Measurements from ENCODE around the gene SPATS2.

DNA sequence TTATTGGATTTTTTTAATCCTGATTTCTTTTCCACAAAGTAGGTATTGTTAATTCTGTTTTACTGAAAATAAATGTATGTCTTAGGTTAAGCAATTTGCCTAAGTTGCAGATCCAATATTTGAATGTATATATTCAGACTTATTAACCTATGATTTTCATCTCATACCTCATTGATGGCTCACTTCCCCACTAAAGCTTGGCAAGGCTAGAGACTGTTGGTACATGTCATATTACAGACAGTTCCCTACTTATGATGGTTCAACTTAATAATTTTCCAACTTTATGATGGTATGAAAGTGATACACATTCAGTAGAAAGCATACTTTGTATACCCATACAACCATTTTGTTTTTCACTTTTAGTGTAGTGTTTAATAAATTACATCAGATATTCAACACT is 138.4 kb downstream of the SPATS2 start:
- TF ChIP-seq POLR2AphosphoS5 (IDR thresholded peaks at IDR 0.05; ENCODE audit: low read depth, low read length): no peak
- no peak for TF ChIP-seq SIN3A (IDR thresholded peaks at IDR 0.05; ENCODE audit: borderline replicate concordance, insufficient read depth, low read depth, low read length)
- TF ChIP-seq, protein P1, sequence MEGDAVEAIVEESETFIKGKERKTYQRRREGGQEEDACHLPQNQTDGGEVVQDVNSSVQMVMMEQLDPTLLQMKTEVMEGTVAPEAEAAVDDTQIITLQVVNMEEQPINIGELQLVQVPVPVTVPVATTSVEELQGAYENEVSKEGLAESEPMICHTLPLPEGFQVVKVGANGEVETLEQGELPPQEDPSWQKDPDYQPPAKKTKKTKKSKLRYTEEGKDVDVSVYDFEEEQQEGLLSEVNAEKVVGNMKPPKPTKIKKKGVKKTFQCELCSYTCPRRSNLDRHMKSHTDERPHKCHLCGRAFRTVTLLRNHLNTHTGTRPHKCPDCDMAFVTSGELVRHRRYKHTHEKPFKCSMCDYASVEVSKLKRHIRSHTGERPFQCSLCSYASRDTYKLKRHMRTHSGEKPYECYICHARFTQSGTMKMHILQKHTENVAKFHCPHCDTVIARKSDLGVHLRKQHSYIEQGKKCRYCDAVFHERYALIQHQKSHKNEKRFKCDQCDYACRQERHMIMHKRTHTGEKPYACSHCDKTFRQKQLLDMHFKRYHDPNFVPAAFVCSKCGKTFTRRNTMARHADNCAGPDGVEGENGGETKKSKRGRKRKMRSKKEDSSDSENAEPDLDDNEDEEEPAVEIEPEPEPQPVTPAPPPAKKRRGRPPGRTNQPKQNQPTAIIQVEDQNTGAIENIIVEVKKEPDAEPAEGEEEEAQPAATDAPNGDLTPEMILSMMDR (IDR thresholded peaks at IDR 0.05): no peak
- TF ChIP-seq TCF7L2 (IDR thresholded peaks at IDR 0.05; ENCODE audit: low read depth, low read length): no peak

Data from Panc1 (cell line).